Hematopoietic multipotent progenitor cell treated with erythropoietin and hydrocortisone succinate and interleukin-3 and kit ligand, for 6 days (in vitro differentiated cells): ENCODE results near the gene ZNF580.

Experiments used
- DNase-seq: peaks from one replicate; pipeline ENCODE4 v3.0.0-alpha.2; 2015

Gene ZNF580

DNA sequence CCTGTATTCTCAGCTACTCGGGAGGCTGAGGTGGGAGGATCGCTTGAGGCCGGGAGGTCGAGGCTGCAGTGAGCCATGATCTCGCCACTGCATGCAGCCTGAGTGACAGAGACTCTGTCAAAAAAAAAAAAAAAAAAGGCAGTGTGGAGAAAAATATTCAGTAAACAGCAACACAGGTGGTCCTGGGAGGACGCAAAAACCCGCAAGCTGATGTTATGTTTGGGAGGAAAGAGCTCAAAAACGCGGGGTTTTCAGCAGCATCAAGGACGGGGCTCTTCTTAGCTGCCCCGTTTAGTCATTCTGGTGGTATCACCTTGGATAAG is 15.8 kb upstream of the ZNF580 start:
- no peak for DNase-seq

DNA sequence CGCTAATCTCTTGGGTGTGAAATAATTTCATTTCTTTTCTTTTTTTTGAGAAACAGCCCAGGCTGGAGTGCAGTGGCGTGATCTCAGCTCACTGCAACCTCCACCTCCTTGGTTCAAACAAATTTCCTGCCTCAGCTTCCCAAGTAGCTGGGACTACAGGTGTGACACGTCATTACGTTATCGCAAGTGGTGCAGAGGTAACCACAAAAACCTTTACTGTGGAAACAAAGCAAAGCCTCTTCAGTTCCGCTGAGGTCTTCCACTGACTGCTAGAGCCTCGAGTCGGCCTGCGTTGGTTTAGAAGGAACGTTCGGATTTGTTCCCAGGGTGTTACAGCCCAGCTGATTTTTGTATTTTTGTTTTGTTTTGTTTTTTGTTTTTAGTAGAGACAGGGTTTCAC is 14.5 kb upstream of the ZNF580 start:
- DNase-seq: no peak

DNA sequence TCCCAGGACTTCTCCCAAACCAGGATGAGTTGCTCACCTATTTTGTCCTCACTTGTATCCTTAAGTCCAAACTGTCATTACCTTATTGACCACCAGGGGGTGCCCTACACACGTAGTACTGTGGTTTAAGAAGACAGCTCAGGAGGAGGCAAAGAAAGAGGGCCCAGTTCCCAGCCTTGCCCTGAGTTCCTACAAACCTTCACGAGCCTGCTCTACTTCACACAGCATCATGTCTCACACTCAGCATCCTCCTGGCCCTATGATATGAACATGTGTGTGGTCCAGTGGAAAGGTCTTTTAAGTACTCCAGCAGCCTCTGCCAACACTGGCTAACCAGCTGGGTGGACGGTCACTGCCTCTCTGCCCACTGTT is 8.4 kb upstream of the ZNF580 start:
- peak; percentile 98 for DNase-seq

DNA sequence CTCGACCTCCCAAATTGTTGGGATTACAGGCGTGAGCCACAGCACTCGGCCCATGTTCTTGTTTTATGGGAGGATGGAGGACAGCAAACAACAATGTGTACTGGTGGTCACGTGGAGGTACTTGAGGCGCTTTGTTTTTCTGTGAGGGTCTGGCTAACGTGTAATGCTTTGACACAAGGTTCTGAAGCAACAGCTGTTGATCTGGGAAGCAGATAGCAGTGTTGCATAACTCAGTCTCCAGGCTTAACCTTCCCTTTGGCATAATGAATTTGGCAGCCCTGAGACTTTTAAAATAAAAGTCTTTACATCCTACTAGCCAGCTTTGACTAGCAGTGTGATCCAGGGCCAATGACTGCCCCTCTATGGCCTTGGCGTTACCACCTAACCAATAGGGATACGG is 6.9 kb upstream of the ZNF580 start:
- peak; percentile 67 for DNase-seq

DNA sequence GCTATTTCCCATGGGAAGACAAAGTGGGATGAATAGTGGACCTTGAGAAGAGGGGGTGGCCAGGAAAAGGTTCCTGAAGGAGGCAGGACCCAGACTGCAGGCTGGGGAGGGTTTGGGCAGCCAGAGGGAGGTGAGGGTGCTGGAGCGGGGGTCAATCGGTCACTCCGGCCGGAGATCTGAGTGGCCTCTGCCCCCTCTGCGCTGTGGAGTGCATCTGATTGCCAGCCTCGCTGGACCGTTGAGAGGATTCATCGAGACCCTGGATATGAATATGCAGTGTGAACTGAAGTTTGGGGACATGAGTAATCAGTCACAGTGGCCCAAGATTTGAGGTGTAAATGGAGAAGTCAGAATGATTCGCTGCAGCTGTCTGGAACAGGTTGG is 5.5 kb upstream of the ZNF580 start:
- DNase-seq: no peak

DNA sequence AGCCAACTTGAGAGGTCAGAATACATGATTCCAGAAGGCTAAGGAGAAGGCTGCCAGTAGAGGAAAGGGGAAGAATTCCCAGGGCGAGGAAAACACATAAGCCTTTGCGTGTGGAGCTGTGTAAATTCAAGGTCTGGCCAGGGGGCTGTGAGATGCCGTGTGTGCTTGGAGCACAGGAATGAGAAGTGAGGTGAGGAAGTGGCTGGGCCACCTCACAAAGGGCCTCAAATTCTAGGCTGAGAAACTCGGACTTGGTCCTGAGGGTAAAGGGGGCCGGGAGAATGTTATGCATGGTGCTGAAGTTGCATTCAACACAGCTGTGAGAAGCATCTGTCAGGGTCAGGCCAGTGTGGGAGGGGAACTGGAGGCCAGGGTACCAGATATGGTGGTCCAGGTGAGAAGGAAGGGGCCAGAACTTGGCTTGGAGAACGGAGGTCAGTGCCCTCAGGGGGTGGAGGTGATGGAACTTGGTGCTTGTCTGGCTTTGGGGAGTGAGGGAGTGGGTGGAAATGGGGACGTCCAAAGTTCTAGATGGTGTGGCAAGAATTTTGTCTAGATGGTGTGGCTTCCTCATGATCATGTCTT is 4.9 kb upstream of the ZNF580 start:
- DNase-seq: no peak

DNA sequence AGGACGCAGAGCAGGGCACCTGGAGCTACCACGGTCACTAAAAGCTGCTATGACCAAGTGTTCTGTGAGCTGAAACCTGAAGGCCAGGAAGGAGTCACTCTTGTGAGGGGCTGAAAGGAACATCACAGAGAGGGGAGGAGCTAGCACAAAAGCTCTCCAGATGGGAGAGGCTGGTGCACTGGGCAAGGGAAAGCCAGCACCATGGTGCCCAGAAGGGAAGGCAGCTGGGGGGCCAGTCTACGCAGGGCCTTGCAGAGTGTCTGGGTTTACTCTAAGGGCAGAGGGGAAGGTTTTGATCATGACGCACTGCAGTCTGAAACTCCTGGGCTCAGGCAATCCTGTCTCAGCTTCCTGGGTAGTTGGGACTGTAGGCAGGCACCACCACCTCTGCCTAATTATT is 4.1 kb upstream of the ZNF580 start:
- DNase-seq: no peak

DNA sequence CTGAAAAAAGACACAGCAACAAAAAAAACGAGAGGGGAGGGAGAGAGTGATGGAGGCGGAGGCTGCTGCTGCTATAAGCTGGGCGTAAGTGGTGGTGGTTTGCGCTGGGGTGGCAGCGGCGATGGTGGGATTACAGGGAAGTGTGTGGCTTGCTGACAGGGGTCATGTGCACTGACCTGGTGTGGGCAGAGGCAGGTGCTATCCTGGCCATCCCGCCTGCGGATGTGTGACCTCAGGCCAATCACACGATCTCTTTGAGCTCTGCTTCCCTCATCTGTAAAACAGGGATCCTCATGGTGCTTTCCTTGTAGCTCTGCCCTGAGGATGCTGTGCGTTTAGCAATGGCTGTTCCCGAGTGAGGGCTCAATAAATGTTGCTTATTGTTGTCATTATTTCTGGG is 3.3 kb upstream of the ZNF580 start:
- DNase-seq: no peak

DNA sequence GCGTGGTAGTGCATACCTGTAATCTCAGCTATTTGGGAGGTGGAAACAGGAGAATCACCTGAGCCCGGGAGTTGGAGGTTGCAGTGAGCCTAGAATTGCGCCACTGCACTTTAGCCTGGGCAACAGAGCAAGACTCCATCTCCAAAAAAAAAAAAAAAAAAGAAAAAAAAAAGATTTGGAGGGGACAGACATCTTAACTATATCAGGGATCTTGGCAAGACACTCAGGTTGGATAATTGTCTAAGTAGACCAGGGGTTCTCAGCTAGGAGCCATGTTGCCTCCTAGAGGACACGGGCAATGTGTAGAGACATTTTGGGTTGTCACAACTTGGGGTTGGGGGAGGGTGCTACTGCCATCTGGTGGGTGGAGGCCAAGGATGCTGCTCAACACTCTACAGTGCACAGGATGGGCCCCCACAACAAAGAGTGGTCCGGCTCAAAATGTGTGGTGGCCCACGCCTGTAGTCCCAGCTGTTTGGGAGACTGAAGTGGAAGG is 1.9 kb upstream of the ZNF580 start:
- peak; percentile 85 for DNase-seq

DNA sequence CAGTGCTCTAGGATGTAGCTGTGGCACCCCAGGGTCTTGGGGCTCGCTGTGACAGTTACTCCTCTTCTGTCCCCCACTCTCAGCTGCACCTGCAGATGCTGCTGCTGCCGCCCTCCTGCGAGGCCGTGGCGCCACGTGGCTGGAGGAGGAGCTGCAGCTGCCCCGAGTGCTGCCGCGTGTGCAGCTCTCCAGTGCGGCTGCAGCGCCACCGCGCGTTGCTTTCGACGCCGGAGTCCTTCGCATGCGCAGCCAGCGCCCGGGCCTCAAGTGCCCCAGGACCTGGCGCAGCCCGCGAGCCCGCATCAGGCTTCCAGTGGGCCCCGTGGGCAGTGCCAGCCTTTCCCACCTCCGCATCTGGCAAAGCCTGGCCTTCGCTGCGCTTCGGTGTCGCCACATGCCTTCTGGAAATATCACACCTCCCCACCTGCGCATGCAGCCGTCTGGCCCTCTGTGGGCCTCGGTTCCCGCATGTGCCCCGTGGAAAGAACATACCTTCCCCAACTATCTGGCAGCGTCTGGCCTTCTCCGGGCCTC is 692 bp upstream of the ZNF580 start:
- peak; percentile 80 for DNase-seq

DNA sequence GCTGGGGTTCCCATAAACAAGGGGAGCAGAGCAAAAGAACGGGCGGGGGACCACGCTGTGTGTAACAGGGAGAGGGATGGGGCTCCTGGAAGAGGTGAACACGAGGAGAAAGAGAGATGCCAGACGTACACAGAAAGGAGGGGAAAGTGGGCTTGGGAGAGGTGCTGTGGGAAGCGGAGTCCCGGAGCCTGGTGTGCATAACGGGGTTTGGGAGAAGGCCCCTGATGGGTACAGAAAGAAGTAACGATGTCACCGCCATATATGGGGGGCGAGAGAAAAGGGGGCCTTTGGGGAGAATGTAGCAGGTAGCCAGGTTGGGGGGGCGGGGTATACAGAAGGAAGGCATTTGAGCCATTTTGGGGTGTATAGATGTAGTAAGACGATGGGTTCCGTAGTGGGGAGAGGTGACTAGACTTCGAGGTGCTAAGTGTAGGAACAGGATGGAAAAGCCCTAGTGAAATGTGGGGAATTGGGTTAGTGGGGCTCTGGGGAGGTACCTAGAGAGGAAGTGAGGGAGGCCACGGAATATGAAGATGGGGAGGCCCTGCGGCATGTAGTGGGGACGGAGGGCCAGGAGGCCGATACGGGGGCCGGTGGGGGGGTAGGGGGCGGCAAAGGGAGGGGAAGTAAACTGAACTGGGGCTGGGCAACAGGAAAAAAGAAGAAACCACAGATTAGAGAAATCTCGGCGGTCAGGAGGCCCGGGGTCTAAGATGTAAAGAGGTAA is 787 bp downstream of the ZNF580 start:
- peak; percentile 44 for DNase-seq

DNA sequence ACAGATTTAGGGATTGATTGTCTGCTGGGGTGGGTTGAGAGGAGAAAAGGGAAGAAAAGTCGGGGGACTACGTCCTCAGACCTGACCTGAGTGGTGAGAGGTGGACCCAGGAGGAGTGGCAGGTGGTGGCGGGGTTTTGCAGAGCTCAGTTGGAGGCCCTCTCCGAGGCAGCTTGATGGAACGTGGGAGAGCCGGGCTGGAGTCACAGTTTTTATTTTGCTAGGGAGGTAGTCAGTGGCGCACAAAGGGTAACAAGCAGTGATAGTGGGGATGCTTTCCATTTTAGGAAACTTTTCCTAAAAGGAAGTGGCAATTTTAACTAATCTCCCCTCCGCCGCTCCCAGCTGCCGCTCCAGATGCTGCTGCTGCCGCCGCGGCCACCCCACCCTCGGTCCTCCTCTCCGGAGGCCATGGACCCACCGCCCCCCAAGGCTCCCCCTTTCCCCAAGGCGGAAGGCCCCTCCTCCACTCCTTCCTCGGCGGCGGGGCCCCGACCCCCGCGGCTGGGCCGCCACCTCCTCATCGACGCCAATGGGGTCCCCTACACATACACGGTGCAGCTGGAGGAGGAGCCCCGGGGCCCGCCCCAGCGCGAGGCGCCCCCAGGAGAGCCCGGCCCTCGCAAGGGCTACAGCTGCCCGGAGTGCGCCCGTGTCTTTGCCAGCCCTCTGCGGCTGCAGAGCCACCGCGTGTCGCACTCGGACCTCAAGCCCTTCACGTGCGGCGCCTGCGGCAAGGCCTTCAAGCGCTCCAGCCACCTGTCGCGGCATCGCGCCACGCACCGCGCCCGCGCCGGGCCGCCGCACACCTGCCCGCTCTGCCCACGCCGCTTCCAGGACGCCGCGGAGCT is 1.6 kb downstream of the ZNF580 start:
- peak; percentile 30 for DNase-seq

DNA sequence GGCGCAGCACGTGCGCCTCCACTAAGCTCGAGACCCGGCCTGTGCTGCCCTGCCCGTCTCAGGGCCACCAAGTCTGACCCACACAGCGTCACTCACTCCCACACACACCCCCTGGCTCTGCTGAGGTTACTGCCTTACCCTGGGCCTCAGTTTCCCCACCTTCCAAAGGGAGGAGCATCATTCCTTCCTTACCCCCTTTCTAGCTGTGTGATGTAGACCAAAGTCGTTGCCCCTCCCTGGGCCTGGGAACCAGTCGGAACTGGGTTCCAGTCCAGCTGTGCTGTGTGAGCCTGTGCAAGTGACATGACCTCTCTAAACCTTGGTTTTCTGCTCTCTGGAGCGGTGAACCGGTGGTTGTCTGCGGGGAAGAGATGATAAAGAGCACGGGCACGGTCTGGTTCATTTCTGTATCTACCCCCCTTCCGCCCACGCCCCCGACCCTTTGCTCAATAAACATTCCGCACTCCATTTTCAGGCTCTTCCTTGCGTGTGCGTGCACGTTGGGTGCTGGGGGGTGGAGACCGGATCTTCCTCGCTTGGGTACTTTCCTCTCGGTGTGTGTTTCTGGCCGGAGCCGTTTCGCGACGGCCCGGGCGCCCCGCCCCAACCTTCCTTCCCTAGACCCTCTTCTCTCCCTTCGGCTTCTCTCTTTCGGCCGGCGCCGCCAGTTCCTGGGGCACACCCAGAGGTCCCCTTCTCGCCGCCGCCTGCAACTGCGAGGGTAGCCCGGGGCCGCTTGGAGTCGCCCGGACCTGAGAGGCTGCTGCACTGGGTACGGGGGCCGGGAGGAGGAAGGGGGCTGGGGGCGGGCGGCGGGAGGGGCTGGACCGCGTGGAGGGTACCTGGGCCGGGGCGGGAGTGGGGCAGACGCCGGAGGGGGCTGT is 2.4 kb downstream of the ZNF580 start, which contains the start of gene ZNF581:
ZNF581 (plus strand) TSS at position 647 of the 884 bp plus-strand sequence. CDS start 923 bp downstream, outside the sequence.
- peak; percentile 86 for DNase-seq

DNA sequence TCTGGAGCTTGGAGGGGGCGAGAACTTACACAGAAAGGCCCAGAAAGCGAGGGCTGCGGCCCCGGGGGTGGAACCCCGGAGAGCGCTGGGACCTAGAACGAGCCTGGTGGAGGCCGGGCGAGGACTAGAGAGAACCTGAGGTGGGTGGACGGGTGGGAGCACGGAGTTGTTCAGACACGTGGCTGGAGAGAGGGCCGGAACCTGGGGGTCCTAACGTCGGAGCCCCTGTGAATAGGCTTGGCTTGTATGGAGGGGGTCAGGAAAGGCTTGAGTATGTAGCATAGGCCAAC is 3.0 kb downstream of the ZNF580 start:
- peak; percentile 36 for DNase-seq

DNA sequence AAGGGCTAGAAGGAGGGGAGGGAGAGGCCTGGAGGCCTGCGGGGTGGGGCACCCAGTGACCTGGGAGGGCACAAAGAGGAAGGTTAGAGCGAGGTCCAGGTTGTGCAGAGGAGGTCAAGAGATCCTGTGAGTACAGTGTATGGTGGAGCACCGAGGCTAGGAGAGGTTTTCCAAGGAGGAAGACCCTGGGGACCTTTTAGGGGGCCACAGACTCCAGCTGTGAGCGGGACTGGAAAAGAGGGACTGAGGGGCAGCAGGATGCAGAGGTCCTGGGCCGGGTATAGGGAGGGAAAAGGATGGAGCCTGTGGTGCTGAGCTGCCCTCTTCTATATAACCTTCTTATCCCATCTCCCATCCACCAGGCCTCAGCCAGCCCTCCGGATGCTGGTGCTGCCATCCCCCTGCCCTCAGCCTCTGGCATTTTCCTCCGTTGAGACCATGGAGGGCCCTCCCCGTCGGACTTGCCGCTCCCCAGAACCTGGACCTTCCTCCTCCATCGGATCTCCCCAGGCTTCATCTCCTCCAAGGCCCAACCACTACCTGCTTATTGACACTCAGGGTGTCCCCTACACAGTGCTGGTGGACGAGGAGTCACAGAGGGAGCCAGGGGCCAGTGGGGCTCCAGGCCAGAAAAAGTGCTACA is 3.5 kb downstream of the ZNF580 start:
- DNase-seq: no peak

DNA sequence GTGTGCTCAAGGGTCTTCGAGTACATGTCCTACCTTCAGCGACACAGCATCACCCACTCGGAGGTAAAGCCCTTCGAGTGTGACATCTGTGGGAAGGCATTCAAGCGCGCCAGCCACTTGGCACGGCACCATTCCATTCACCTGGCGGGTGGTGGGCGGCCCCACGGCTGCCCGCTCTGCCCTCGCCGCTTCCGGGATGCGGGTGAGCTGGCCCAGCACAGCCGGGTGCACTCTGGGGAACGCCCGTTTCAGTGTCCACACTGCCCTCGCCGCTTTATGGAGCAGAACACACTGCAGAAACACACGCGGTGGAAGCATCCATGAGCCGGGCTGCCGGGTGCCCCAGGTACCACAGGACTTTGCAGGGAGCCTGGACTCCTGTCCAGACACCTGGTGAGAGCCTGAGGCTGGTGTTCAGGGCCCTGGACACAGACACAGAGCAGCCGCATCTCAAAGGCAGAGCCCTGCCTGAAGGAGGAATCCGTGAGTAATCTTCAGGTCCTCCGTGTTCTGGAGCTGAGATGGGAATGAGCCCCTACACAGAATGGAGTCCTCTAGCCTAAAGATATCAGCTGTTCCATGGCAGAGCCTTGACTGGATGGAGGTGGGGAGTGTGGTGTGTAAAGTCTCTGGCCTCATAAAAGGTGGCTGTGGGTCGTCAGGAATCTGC is 4.2 kb downstream of the ZNF580 start:
- DNase-seq: no peak

DNA sequence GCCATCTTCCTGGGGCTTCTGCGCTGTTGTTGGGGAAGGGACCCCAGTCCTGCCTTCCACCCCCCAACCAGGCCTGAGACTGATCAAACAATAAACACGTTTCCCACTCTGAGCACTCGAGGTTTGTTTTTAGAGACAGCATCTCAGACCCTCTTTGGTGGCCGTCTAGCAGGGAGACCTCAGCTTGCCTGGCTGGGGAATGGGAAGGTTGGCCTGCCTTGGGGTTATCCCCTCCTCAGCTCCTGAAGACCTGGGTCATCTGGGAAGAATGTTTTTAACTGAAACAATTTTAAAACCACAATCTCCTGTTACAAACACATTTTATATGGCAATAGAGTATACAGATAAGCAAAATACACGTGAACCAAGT is 4.7 kb downstream of the ZNF580 start:
- no peak for DNase-seq

DNA sequence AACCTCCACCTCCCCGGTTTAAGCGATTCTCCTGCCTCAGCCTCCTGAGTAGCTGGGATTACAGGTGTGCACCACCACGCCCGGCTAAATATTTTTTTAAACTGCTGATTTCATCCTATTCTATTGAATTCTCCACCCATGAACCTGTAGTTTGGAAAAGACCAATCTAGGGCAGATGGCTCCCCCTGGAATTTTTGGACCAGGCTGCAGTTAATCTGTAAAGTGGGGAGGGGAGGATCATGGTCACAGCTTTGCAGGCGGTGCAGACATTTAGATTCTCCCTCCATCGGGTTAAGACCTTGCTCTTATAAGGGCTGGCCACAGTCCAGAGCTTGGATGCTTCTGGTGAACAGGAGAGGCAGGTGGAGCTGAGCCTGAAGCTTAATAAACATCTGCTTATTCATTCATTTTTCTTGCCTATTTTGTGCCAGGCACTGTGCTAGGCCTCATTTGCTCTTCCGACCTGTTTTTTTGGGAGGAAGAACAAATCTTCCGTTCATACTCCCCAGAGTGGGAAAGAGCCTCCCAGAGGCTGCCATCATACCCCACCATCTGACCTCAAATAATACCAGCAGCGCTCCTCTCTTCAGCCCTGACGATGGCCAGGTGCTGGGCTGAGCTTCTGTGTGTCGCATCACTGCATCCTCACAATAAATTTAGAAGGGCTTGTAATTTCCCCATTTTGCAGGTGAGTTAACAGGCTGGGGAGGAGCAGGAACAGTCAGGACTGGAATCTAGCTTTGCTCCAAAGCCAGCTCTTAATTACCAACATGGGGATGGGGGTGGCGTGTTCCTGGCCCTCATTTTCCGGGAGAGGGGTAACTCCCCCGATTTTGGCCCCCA is 6.3 kb downstream of the ZNF580 start:
- DNase-seq: peak; percentile 44

DNA sequence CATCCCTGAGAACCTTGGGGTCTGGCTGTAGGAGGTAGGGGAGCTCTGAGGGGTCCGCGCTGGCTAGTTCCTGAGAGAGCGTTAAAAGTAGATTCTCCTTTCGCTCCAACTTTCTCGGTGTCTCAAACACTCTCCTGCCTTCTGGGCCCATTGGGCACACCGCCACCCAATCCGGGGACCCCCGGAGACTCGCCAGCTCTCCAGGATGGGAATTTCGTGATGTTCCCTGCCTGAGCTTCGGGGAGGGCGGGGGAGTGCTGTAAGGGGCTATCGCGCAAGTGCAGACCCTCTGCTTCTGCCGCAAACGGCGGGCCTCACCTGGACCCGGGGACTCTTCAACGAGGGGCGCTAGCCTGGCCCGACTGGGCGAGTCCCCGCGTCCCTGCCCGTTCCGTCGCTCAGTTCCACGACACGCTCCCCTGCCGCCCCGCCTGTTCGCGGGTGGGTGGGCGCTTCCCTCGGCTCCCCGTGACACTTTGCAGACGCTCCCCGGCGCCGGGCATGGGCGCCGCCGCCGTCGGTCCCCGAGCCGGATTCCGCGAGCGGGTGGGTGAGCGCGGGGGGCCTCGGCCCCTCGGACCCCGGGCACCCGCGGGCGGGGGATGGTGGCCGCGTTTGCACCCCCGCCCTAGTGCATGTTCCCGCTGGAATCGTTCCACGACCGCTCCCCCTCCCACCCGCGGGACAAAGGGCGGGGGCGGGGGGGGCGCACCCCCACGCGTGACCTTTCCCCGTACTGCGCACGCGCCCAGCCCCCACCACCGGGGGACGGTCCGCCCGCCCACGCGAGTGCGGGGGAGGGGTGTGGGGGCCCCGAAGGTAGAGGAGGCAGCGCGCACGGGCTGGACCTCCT is 7.2 kb downstream of the ZNF580 start, which contains the start of gene CCDC106:
CCDC106 (plus strand) TSS at position 481 of the 853 bp plus-strand sequence. CDS start 835 bp downstream, outside the sequence.
- DNase-seq: peak; percentile 69
